Measurements from ENCODE around the gene NEIL3. TPM values are rescaled to one million over a fixed set of nuclear protein-coding genes. Genes with fewer than 3 reads are reported as not detected.

Gene NEIL3
- total RNA-seq, 1 experiment from 2014 or later = 18.1 TPM

DNA sequence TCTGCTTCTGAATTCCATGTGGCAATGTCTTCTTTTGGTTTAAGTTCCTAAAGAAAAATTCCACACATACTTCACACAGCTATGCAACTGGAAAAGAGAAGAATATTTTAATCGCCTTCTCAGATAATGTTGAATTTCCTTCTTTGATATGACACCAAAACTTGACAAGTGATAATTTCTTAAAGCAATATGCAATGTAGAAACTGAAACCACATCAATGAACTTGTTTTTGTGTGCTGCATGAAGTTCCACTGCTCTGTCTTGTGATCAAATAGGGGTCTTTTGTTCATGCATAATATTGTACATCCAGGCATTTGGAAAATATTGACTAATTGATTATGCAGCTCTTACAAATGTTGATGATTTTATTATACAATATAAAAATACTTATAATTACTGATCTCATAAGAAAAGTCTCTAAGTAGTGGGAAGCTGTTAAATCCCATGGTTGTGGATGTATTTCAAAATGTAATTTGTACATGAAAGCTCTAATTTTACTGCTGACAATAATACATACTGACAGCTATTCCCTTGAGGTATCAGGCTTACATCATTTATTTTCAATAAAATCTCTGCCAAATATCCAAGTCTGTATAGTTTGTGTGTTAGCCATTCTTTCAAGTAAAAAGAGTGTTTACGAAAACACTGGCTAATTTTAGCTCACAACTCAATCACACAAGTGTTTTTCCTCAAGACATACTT is 76.1 kb downstream of the NEIL3 start:
- Histone ChIP-seq H3K79me2 (ENCODE audit: insufficient read depth, low read length) (no peaks in the 10 kb centered on the region), H3K4me1 (ENCODE audit: control insufficient read depth in 1 of 2, insufficient read depth in 2 of 2, low read length in 2 of 2) (no peaks in the 10 kb centered on the region), H3K36me3 (ENCODE audit: control insufficient read depth in 1 of 2, insufficient read depth in 2 of 2, low read length in 2 of 2) (no peaks in the 10 kb centered on the region), H3K9me2 (ENCODE audit: insufficient read depth) (no peaks in the 10 kb centered on the region), H3K9me3 (ENCODE audit: control insufficient read depth in 1 of 2, insufficient read depth in 1 of 2, low read depth in 1 of 2, low read length in 2 of 2) (no peaks in the 10 kb centered on the region), H3K27ac (ENCODE audit: low read depth, low read length) (no peak overlapping the region), H3K4me2 (ENCODE audit: low read length) (no peak overlapping the region), H3K27me3 (ENCODE audit: insufficient read depth, low read length) (no peaks in the 10 kb centered on the region), H4K20me1 (ENCODE audit: insufficient read depth) (no peaks in the 10 kb centered on the region), H2AFZ (ENCODE audit: low read depth, low read length, poor library complexity, severe bottlenecking) (no peak overlapping the region), H3K9ac (ENCODE audit: low read length) (no peak overlapping the region), H3K4me3 (replicated peaks in 1 of 2; ENCODE audit: low read depth in 1 of 2, low read length in 2 of 2) (no peak overlapping the region)
- intact Hi-C loops (cut with micrococcal nuclease) = no loop called here
- ChIA-PET POLR2A (interaction anchor here (0.9 kb wide), 1 partner anchor 10 kb away, joined by 3 read pairs; no protein-coding TSS in a partner anchor), CTCF (no interaction called here), RAD21 (ENCODE audit: low non-redundant PET in 1 of 2, low total read pairs in 2 of 2, uncharacterized antibody in 2 of 2, unreplicated experiment in 2 of 2) (no interaction called here)
- no peak for ATAC-seq
- BruUV-seq (replicated peaks) = no TSS peak
- TF ChIP-seq EGR1 (IDR thresholded peaks at IDR 0.05; ENCODE audit: low read depth) (no peak), FOSL1 (IDR thresholded peaks at IDR 0.05; ENCODE audit: low read depth) (no peak), ZNF274 (IDR thresholded peaks at IDR 0.05; ENCODE audit: low read depth, low read length) (no peak), RAD21 (IDR thresholded peaks at IDR 0.05; ENCODE audit: low read depth) (no peak), POLR2AphosphoS5 (IDR thresholded peaks at IDR 0.05; ENCODE audit: low read depth, low read length) (no peak), ATF3 (IDR thresholded peaks at IDR 0.05) (no peak), YY1 (IDR thresholded peaks at IDR 0.05; ENCODE audit: extremely low read depth, insufficient replicate concordance, low read depth, low read length) (no peak), POLR2A (IDR thresholded peaks at IDR 0.05; ENCODE audit: borderline replicate concordance, extremely low read depth, insufficient read depth, insufficient read length) (no peak), SRF (IDR thresholded peaks at IDR 0.05; ENCODE audit: low read depth) (no peak), EZH2phosphoT487 (IDR thresholded peaks at IDR 0.05; ENCODE audit: borderline replicate concordance) (no peak)
- TF ChIP-seq, protein P1, sequence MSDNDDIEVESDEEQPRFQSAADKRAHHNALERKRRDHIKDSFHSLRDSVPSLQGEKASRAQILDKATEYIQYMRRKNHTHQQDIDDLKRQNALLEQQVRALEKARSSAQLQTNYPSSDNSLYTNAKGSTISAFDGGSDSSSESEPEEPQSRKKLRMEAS (IDR thresholded peaks at IDR 0.05) = no peak
- no peak for DNase-seq (ENCODE audit: low read depth, low spot score)

Data from HCT116 (cell line).